Measurements from ENCODE around the gene SF3A2.

The SF3A2 gene

GRCh38 chr19:2236314-2237050, at the start of gene SF3A2, which contains the start of gene PLEKHJ1:
TSS of gene SF3A2 (plus strand) at chr19:2236824. CDS start at chr19:2243419, 6,595 bp downstream.
TSS of gene PLEKHJ1 (minus strand) at chr19:2236329. CDS start at chr19:2236248, 81 bp downstream.
- DNase-seq (ENCODE audit: low read depth): peak; percentile 83
- TF ChIP-seq CTCF (conservative IDR thresholded peaks at IDR 0.05; ENCODE audit: low read depth, low read length): peak; percentile 89

GRCh38 chr19:2187159-2187558, 49.5 kb upstream of the SF3A2 start:
- no peak for DNase-seq (ENCODE audit: low read depth)
- no peak overlapping the region for H3K4me3 ChIP-seq (ENCODE audit: low read length)
- no peak for TF ChIP-seq CTCF (conservative IDR thresholded peaks at IDR 0.05; ENCODE audit: low read depth, low read length)

More at GRCh38 chr19:2236314-2237050, at the start of gene SF3A2, which contains the start of gene PLEKHJ1:
- peak within 1 kb of the TSS; percentile 74 for H3K4me3 ChIP-seq (ENCODE audit: low read length)

DNA sequence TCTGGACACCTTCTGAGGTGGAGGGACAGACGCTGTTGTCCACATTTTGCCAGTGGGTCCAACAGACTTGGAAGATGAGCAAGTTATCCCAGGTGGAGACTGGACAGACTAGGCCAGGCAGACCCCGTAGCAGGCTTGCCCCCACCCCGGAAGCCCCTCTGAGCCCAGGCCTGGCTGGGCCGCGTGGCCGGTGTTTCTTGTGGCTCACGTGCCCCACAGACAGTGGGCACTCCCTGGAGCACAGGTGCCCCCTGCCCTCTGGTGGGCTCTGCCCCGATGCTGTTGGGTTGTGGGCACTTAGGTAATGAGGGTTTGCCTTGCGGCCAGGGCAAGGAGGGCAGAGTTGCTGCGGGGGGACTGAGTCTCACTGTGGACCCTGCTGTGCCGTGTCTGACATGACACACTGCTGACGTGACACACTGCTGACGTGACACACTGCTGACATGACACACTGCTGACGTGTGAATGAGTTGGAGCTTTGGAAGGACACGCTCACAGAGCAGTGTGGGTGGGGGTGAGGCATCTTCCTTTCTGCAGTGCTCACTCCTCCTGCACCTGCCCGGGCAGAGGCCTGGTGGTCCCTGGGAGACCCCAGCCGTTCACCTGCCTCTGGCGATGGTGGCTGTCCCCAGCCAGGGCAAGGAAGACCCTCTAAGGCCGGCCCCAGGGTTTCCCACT, 47.8 kb upstream of the SF3A2 start:
- DNase-seq (ENCODE audit: low read depth): no peak
- H3K4me3 ChIP-seq (ENCODE audit: low read length): no peak overlapping the region
- no peak for TF ChIP-seq CTCF (conservative IDR thresholded peaks at IDR 0.05; ENCODE audit: low read depth, low read length)

DNA sequence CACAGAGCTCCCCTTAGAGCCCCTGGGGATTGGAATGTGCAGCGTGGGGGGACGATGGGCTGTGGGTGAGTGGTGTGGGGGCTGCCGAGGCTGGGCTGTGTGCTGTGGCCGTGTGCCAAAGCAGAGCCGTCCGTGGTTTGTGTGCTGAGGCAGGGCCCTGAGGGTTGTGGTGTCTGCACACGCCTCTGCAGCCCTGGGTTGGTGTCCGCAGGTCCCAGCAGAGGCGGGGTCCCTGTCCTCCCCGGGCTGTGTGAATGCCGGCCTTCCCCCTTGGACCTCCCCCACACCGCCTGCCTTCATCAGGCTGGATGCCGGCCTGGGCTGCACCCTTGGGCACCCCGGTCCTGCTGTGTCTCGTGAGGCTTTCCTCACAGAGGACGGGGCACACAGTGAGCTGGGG, 46.7 kb upstream of the SF3A2 start:
- H3K4me3 ChIP-seq (ENCODE audit: low read length): no peak overlapping the region
- DNase-seq (ENCODE audit: low read depth): no peak
- TF ChIP-seq CTCF (conservative IDR thresholded peaks at IDR 0.05; ENCODE audit: low read depth, low read length): no peak

DNA sequence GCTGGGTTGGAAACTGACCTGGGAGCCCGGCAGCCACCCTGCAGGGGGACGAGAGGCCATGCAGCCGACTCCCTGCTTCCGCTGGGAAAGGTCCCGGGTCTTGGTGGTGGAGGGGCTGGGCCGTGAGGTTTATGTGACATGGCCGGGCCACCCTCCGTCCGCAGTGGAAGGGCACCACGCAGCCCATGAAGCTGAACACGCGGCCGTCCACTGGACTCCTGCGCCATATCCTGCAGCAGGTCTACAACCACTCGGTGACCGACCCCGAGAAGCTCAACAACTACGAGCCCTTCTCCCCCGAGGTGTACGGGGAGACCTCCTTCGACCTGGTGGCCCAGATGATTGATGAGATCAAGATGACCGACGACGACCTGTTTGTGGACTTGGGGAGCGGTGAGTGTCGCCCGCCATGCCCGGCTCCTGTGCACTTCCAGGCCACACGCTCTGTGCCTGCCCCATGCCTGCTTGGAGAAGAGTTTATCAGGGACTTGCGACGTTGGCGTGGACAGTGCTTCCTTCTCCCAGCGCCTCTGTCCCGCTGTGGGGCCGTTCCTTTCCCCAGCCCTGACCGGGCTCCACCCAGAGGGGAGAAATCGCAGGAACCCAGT, 45.7 kb upstream of the SF3A2 start:
- DNase-seq (ENCODE audit: low read depth): no peak
- H3K4me3 ChIP-seq (ENCODE audit: low read length): no peak overlapping the region
- TF ChIP-seq CTCF (conservative IDR thresholded peaks at IDR 0.05; ENCODE audit: low read depth, low read length): no peak

DNA sequence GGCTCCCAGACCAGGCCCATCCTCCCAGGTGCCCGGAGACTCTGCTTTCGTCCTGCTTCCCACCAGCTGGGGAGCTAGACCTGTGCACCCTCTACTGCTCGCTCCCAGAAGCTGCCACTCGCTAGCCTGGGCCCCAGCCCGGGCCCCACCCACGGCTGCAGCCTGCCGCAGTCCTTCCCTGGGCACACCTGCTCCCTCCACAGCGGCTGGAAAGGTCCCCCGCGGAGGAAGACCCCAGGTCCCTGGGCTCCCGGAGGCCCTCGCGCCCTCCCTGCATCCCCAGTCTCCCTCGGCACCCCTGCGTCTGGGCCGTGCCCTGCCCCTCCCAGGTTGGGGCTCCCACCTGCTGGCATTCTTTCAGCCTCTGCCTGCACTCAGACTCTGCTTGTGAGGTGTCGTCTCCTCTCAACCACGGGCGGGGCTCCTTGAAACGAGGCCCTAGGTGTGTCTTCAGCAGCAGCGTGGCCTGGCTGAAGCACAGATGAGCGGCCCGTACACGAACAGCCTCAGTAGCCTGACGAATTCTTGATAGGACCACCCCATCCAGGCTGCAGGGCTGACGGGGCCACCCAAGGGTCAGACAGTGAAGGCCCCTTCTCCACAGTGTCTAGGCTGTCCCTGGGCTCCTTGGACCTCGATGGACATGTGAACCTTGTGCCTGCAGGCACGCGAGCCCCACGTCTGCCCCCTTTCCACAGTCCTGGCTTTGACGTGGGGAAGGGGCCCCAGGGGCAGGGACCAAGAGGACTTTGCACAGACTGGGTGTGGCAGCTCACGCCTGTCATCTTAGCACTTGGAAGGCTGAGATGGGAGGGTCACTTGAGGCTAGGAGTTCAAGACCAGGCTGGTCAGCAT, 44.9 kb upstream of the SF3A2 start:
- no peak overlapping the region for H3K4me3 ChIP-seq (ENCODE audit: low read length)
- no peak for TF ChIP-seq CTCF (conservative IDR thresholded peaks at IDR 0.05; ENCODE audit: low read depth, low read length)
- no peak for DNase-seq (ENCODE audit: low read depth)

All from retinal pigment epithelial cell (primary cell).